GM12873 (cell line): Measurements from ENCODE around the gene CTSZ.

Source experiments
- CTCF ChIP-seq: IDR thresholded peaks from 2 replicates; pipeline ENCODE4 v1.5.1; 2012; ENCODE audit warnings: low read depth, mild to moderate bottlenecking, moderate library complexity, low read length, control low read depth; ENCODE audit not compliant: insufficient read depth; ENCODE audit errors: missing control alignments

The CTSZ gene

DNA sequence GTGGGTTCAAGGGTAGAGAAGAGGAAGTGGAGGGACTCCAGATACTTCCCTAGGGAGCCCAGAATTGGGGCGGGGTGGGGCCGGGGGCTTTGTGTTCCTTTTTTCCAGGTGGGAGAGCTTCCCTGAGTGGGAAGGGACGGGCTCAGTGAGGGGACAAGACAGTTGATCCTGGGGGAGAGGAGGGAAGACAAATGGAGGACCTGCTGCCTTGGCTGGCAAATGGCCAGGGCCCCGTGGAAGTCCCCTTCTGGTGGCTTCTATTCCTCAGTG, 2.6 kb downstream of the CTSZ start:
- no peak for TF ChIP-seq CTCF

DNA sequence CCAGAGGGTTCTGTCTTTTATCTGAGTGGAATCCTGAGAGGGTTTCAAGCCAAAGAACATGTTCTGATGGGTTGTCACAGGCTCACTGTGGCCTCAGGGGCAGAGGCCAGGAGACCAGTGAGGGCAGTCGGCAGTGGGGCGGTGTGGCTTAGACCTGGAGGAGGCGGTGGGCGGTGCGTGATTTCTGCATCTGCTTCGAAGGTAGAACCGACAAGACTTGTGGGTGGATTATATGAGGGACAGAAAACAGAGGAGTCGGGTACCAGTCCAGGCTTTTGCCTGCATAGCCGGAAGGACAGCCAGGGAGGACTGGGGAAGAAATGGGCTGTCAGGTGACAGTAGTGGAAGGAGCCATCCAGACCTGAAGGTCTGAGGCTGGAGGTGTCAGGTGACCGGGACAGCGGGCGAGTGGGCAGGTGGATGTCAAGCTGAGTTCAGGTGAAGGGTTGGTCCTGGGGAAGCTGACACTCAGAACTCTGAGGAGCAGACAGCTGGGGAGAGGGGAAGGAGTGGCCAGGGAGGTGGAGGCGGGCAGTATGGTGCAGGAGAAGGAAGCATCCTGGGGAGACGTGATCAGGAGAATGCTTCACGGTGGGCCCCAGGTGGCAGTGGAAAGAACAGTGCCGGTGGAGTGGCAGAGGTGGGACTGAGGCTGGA, 3.1 kb downstream of the CTSZ start:
- no peak for TF ChIP-seq CTCF

DNA sequence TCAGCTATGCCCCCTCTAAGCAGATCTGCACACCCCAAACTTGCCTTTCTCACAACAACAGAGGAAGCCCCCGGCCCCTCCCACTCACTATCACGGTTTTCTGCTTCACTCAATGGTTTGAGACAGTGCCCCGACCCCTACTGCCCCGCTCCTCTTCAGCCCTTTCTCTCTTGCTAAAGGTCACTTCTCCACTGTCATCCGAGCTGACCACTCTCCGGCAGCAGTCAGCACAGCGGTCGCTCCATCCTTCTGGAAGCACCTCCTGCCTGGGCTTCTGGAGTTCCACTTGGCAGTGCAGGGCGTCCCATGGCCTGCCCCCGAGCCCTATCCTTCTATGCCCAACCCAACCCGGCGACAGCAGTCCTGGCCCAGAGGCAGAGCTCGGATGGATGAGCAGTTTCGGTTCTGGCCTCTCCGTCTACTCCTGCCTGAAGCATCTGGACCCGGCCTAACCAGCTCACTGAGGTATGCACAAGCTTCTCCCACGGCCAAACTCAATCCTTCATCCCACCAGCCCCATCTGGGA, 4.1 kb downstream of the CTSZ start:
- no peak for TF ChIP-seq CTCF

DNA sequence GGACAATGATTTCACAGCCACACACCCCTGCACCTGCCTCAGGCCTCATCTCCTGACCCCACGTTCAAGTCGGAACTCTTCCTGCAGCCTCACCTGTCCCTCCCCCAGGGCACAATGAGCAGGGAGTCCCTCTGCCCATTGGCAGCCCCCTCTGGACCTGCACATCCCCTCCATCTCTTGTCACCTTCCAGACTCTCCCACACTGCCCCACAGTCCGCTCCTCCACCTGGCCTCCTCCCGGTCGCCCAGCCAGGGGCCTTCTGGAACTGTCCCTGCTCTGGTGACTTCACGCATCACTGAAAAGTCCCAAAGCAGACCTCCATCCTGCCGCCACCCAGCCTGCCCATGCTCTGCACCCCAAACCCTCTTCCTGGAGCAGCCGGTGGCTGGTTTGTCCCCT, 4.7 kb downstream of the CTSZ start:
- no peak for TF ChIP-seq CTCF

DNA sequence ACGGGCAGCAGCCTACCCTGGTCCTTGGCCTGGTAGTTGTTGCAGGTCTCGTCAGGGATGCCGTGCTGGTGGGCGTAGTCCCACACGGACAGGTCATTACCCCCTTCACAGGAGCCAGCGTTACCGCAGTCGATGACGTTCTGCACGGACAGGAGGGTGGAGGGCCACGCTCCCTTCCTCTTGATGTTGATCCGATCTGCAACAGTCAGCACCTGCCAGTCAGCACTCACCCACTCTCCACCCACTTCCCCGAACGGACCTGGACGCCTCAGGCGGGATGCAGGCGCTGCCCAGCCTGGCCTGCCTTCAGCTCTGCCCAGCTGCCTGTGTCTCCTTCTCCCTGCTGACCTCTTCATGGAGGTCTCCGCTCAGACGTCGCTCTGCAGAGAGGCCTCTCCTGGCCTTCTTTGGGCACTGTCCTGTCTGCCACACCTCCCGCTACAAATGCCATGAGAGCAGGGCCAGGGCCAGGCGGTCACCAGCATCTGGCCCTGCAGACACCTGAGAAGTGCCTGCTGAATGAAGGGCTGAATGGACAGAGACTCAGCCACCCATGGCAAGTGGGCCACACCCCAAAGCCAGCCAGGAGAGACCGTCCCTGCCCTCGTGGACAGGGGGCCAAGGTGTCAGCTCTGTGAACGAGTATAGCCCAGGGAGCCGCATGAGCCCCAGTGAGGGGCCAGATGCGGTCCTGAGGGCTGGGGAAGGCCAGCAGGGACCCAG, 5.4 kb downstream of the CTSZ start:
- TF ChIP-seq CTCF, result no peak

GRCh38 chr20:59001068-59001448, 6.0 kb downstream of the CTSZ start:
- TF ChIP-seq CTCF, result no peak

DNA sequence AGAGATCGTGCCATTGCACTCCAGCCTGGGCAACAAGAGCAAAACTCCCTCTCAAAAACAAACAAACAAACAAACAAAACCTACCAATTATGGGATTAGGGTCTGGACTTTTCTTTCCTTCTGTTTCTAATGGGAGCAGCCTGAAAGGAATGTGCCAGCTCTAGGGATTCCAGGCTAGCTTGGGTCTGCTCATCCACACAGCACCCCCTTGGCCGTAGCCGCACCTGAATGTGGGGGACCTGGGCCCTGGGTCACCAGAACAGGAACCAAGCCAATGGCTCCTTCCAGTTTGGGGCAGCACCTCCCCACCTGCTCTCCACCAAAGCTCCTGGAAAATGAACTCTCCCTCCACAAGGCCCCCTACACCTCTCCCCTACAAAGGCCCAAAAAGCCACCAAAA, 6.7 kb downstream of the CTSZ start:
- TF ChIP-seq CTCF, result no peak
